Measurements from ENCODE around the gene OSBPL5. TPM values are rescaled to one million over a fixed set of nuclear protein-coding genes. Genes with fewer than 3 reads are reported as not detected.

Gene OSBPL5
- polyA plus RNA-seq, 3 donors: 3.1 to 30.3 (median 6.8) TPM

- no peak overlapping the region for H3K27ac ChIP-seq (ENCODE audit: low read depth in 1 of 2, low read length in 2 of 2)
- Mint-ChIP-seq H3K9me3 (peaks cover 3 to 12% (median 8%) of the 10 kb centered on the region in 7 donors), H3K4me1 (no peaks in the 10 kb centered on the region), H3K27ac (no peak overlapping the region), H3K36me3 (no peaks in the 10 kb centered on the region), H3K4me3 (no peak overlapping the region), H3K27me3 (ENCODE audit: low read depth in 3 of 3) (peaks cover 14 to 27% (median 19%) of the 10 kb centered on the region in 3 donors)
- H3K9ac ChIP-seq (ENCODE audit: insufficient read depth, low read length, poor library complexity, severe bottlenecking): no peak overlapping the region
- intact Hi-C loops (cut with micrococcal nuclease): no loop called here
- H3K4me2 ChIP-seq (replicated peaks; ENCODE audit: extremely low read depth, low read length, poor library complexity, severe bottlenecking): no peak overlapping the region
- no peak overlapping the region for H2AFZ ChIP-seq (ENCODE audit: insufficient read depth, low read depth, low read length, poor library complexity, severe bottlenecking)
- TF ChIP-seq CTCF (IDR thresholded peaks at IDR 0.05): no peak
- no peaks in the 10 kb centered on the region for H3K79me2 ChIP-seq (ENCODE audit: insufficient read depth, low read length)
- H3K4me3 ChIP-seq (replicated peaks in 1 of 3; ENCODE audit: low read depth in 2 of 3, low read length in 3 of 3): no peak overlapping the region
- no peaks in the 10 kb centered on the region for H4K20me1 ChIP-seq (ENCODE audit: insufficient read depth, low read length)
- H3K4me1 ChIP-seq (ENCODE audit: control insufficient read depth in 1 of 2, insufficient read depth in 2 of 2, low read length in 2 of 2): peaks cover 0 to 9% of the 10 kb centered on the region in 2 donors
- WGBS (ENCODE audit: insufficient coverage): 100% methylated on average over 6 of the region's 8 CpGs
- peaks cover 4 to 24% of the 10 kb centered on the region in 2 donors for H3K27me3 ChIP-seq (ENCODE audit: control insufficient read depth in 2 of 2, insufficient read depth in 2 of 2, low read length in 2 of 2)
- DNase-seq: no peak
- no peaks in the 10 kb centered on the region for H3K36me3 ChIP-seq (replicated peaks in 1 of 2; ENCODE audit: control insufficient read depth in 1 of 2, insufficient read depth in 2 of 2, low read length in 2 of 2)
- peaks cover 0 to 4% of the 10 kb centered on the region in 2 donors for H3K9me3 ChIP-seq (replicated peaks in 1 of 2; ENCODE audit: control insufficient read depth in 1 of 2, insufficient read depth in 1 of 2, low read length in 2 of 2)
Observed at GRCh38 chr11:3207526-3208189, 42.5 kb upstream of the OSBPL5 start.

GRCh38 chr11:3206922-3207204 is 41.8 kb upstream of the OSBPL5 start:
- no peaks in the 10 kb centered on the region for H4K20me1 ChIP-seq (ENCODE audit: insufficient read depth, low read length)
- H3K4me3 ChIP-seq (replicated peaks in 1 of 3; ENCODE audit: low read depth in 2 of 3, low read length in 3 of 3): no peak overlapping the region
- H3K27me3 Mint-ChIP-seq (ENCODE audit: low read depth in 3 of 3): peaks cover 21 to 35% (median 25%) of the 10 kb centered on the region in 3 donors
- H3K27me3 ChIP-seq (ENCODE audit: control insufficient read depth in 2 of 2, insufficient read depth in 2 of 2, low read length in 2 of 2): peaks cover 4 to 32% of the 10 kb centered on the region in 2 donors
- peaks cover 0 to 4% of the 10 kb centered on the region in 2 donors for H3K9me3 ChIP-seq (replicated peaks in 1 of 2; ENCODE audit: control insufficient read depth in 1 of 2, insufficient read depth in 1 of 2, low read length in 2 of 2)
- H3K36me3 Mint-ChIP-seq: no peaks in the 10 kb centered on the region
- no peak overlapping the region for H3K27ac Mint-ChIP-seq
- DNase-seq: no peak
- no peak overlapping the region for H3K9ac ChIP-seq (ENCODE audit: insufficient read depth, low read length, poor library complexity, severe bottlenecking)
- H3K27ac ChIP-seq (ENCODE audit: low read depth in 1 of 2, low read length in 2 of 2): no peak overlapping the region
- peaks cover 0 to 9% of the 10 kb centered on the region in 2 donors for H3K4me1 ChIP-seq (ENCODE audit: control insufficient read depth in 1 of 2, insufficient read depth in 2 of 2, low read length in 2 of 2)
- no peak for TF ChIP-seq CTCF (IDR thresholded peaks at IDR 0.05)
- peaks cover 3 to 12% (median 8%) of the 10 kb centered on the region in 7 donors for H3K9me3 Mint-ChIP-seq
- WGBS (ENCODE audit: insufficient coverage): 100% methylated on average over 1 of the region's 1 CpG
- H3K36me3 ChIP-seq (replicated peaks in 1 of 2; ENCODE audit: control insufficient read depth in 1 of 2, insufficient read depth in 2 of 2, low read length in 2 of 2): no peaks in the 10 kb centered on the region
- no peaks in the 10 kb centered on the region for H3K79me2 ChIP-seq (ENCODE audit: insufficient read depth, low read length)
- intact Hi-C loops (cut with micrococcal nuclease): no loop called here
- no peak overlapping the region for H3K4me2 ChIP-seq (replicated peaks; ENCODE audit: extremely low read depth, low read length, poor library complexity, severe bottlenecking)
- no peaks in the 10 kb centered on the region for H3K4me1 Mint-ChIP-seq
- no peak overlapping the region for H3K4me3 Mint-ChIP-seq
- no peak overlapping the region for H2AFZ ChIP-seq (ENCODE audit: insufficient read depth, low read depth, low read length, poor library complexity, severe bottlenecking)
